ENCODE data around the gene ABCA10.
A peak's percentile ranks its signal among the peaks of the same experiment; 100 is the strongest.
"Not testable (repeated sequence)": the region's sequence is repeated elsewhere in the genome, so short reads cannot be mapped to it uniquely, and the experiment has no call there.

ABCA10 gene

GRCh38 chr17:69228576-69228975 is at the start of gene ABCA10:
Gene ABCA10, minus strand, starts transcription at chr17:69228824. Its CDS starts 3,466 bp downstream, at chr17:69225358.
- DNase-seq (ENCODE audit: low spot score) (no peak), FAIRE-seq (no peak)

- not testable (repeated sequence) for FAIRE-seq
These were observed 47.7 kb upstream of the ABCA10 start for GRCh38 chr17:69276279-69276678.

GRCh38 chr17:69275751-69276150 is 47.1 kb upstream of the ABCA10 start:
- FAIRE-seq (no peak), DNase-seq (ENCODE audit: low spot score) (no peak)

More at GRCh38 chr17:69276279-69276678, 47.7 kb upstream of the ABCA10 start:
- not testable (repeated sequence) for DNase-seq (ENCODE audit: low spot score)

GRCh38 chr17:69271023-69271422 is 42.4 kb upstream of the ABCA10 start:
- FAIRE-seq (no peak), DNase-seq (ENCODE audit: low spot score) (no peak)

GRCh38 chr17:69269131-69269998 is 40.7 kb upstream of the ABCA10 start:
- DNase-seq (ENCODE audit: low spot score) (no peak), FAIRE-seq (no peak)

- DNase-seq (ENCODE audit: low spot score) (no peak), FAIRE-seq (no peak)
These were observed 40.0 kb upstream of the ABCA10 start for GRCh38 chr17:69268543-69269014.

- no peak for FAIRE-seq
- DNase-seq (ENCODE audit: low spot score), result no peak
These were observed 38.6 kb upstream of the ABCA10 start for GRCh38 chr17:69267219-69267618.

GRCh38 chr17:69265873-69266272 is 37.2 kb upstream of the ABCA10 start:
- no peak for FAIRE-seq
- no peak for DNase-seq (ENCODE audit: low spot score)

GRCh38 chr17:69254187-69254586 is 25.6 kb upstream of the ABCA10 start:
- FAIRE-seq, result no peak
- DNase-seq (ENCODE audit: low spot score), result no peak

- no peak for FAIRE-seq
- no peak for DNase-seq (ENCODE audit: low spot score)
These were observed 22.0 kb upstream of the ABCA10 start for GRCh38 chr17:69250641-69251040.

- DNase-seq (ENCODE audit: low spot score) (peak; percentile 21), FAIRE-seq (no peak)
These were observed 18.2 kb upstream of the ABCA10 start for GRCh38 chr17:69246726-69247375.

- FAIRE-seq (no peak), DNase-seq (ENCODE audit: low spot score) (no peak)
These were observed 17.6 kb upstream of the ABCA10 start for GRCh38 chr17:69246202-69246601.

GRCh38 chr17:69245617-69246016 is 17.0 kb upstream of the ABCA10 start:
- no peak for DNase-seq (ENCODE audit: low spot score)
- FAIRE-seq, result no peak

GRCh38 chr17:69239611-69240600 is 11.3 kb upstream of the ABCA10 start:
- DNase-seq (ENCODE audit: low spot score) (no peak), FAIRE-seq (no peak)

GRCh38 chr17:69236946-69237345 is 8.3 kb upstream of the ABCA10 start:
- DNase-seq (ENCODE audit: low spot score) (no peak), FAIRE-seq (no peak)

- FAIRE-seq (no peak), DNase-seq (ENCODE audit: low spot score) (no peak)
These were observed 7.8 kb upstream of the ABCA10 start for GRCh38 chr17:69236464-69236863.

GRCh38 chr17:69235338-69236058 is 6.9 kb upstream of the ABCA10 start:
- DNase-seq (ENCODE audit: low spot score), result peak; percentile 81
- no peak for FAIRE-seq

- DNase-seq (ENCODE audit: low spot score) (no peak), FAIRE-seq (no peak)
These were observed 4.0 kb upstream of the ABCA10 start for GRCh38 chr17:69232650-69233049.

- FAIRE-seq, result no peak
These were observed 2.9 kb upstream of the ABCA10 start for GRCh38 chr17:69231521-69231920.

GRCh38 chr17:69230939-69231338 is 2.3 kb upstream of the ABCA10 start:
- FAIRE-seq (no peak), DNase-seq (ENCODE audit: low spot score) (no peak)

More at GRCh38 chr17:69231521-69231920, 2.9 kb upstream of the ABCA10 start:
- DNase-seq (ENCODE audit: low spot score), result no peak

- DNase-seq (ENCODE audit: low spot score), result no peak
- no peak for FAIRE-seq
These were observed 606 bp downstream of the ABCA10 start for GRCh38 chr17:69228018-69228417.
